SK-N-SH (cell line): ENCODE measurements around the gene WDR88. TPM values are rescaled to one million over a fixed set of nuclear protein-coding genes. Genes with fewer than 3 reads are reported as not detected.
A peak's percentile ranks its signal among the peaks of the same experiment; 100 is the strongest.
"Not testable (repeated sequence)": the region's sequence is repeated elsewhere in the genome, so short reads cannot be mapped to it uniquely, and the experiment has no call there.

Experiments
- CTCF ChIA-PET: fragments of 300-600, 350-600 bp; formaldehyde crosslinking; extraction: SDS; loops from one replicate; lab custom pipeline; 2021; lab: Yijun Ruan, JAX
- POLR2A ChIA-PET: fragments of 350-600 bp; sonication (Branson Sonifier 250); formaldehyde crosslinking; extraction: SDS; loops from one replicate; lab custom pipeline; 2020; ENCODE audit warnings: antibody characterized with exemption, inconsistent platforms; lab: Yijun Ruan, JAX
- DNase-seq: peaks from one replicate; pipeline ENCODE4 v3.0.0; 2012
- H2AFZ ChIP-seq: fragments of 200-600 bp; sonication (generic); 2 replicates; pipeline ENCODE4 v1.8.1; 2016; ENCODE audit warnings: antibody characterized with exemption, mild to moderate bottlenecking, low read depth
- H3F3A ChIP-seq: fragments of 200-600 bp; sonication (generic); replicated peaks from 2 replicates; pipeline ENCODE3; 2016; ENCODE audit warnings: antibody characterized with exemption, mild to moderate bottlenecking; ENCODE audit not compliant: insufficient read depth
- H3K27ac ChIP-seq, 2 experiments: fragments of 200-500 bp in 1 of 2; fragments of 200-600 bp in 1 of 2; sonication (Bioruptor generic) in 1 of 2; sonication (generic), shearing (Covaris generic) in 1 of 2; 2 replicates each; pipeline versions ENCODE4 v1.5.1 to v1.6.1; 2014 to 2016; ENCODE audit warnings: low read depth in 2 of 2, inconsistent platforms in 1 of 2, low read length in 1 of 2, mild to moderate bottlenecking in 1 of 2, mixed read lengths in 1 of 2
- H3K27me3 ChIP-seq: fragments of 200-600 bp; sonication (generic), shearing (Covaris generic); 2 replicates; pipeline ENCODE4 v1.6.1; 2016; ENCODE audit warnings: mixed run types; ENCODE audit not compliant: insufficient read depth
- H3K36me3 ChIP-seq, 2 experiments: fragments of 200-500 bp in 1 of 2; fragments of 200-600 bp in 1 of 2; sonication (Bioruptor generic) in 1 of 2; sonication (generic) in 1 of 2; replicated peaks in 1 of 2; 2 replicates each; pipeline versions ENCODE3 to v1.5.1; 2014 to 2016; ENCODE audit warnings: low read length in 1 of 2, mild to moderate bottlenecking in 1 of 2; ENCODE audit not compliant: insufficient read depth in 2 of 2, control insufficient read depth in 1 of 2
- H3K4me1 ChIP-seq, 2 experiments: fragments of 200-500 bp in 1 of 2; fragments of 200-600 bp in 1 of 2; sonication (Bioruptor generic) in 1 of 2; sonication (generic), shearing (Covaris generic) in 1 of 2; 2 replicates each; pipeline versions ENCODE4 v1.5.1 to v1.6.1; 2014 to 2016; ENCODE audit warnings: low read depth in 1 of 2, low read length in 1 of 2, mixed run types in 1 of 2; ENCODE audit not compliant: insufficient read depth in 2 of 2, control insufficient read depth in 1 of 2
- H3K4me2 ChIP-seq: fragments of 200-600 bp; sonication (generic), shearing (Covaris generic); 2 replicates; pipeline ENCODE4 v1.6.1; 2017; ENCODE audit warnings: mixed run types
- H3K4me3 ChIP-seq, 2 experiments: fragments of 200-500 bp in 1 of 2; fragments of 200-600 bp in 1 of 2; sonication (Bioruptor generic) in 1 of 2; sonication (generic), shearing (Covaris generic) in 1 of 2; 2 replicates each; pipeline versions ENCODE4 v1.5.1 to v1.8.1; 2014 to 2016; ENCODE audit warnings: low read depth in 2 of 2, inconsistent platforms in 1 of 2, low read length in 1 of 2, mild to moderate bottlenecking in 1 of 2, mixed read lengths in 1 of 2, moderate library complexity in 1 of 2
- H3K79me2 ChIP-seq: fragments of 200-600 bp; sonication (generic); 2 replicates; pipeline ENCODE4 v1.8.1; 2017; ENCODE audit warnings: mild to moderate bottlenecking; ENCODE audit not compliant: insufficient read depth
- H3K9ac ChIP-seq: fragments of 200-600 bp; sonication (generic); 2 replicates; pipeline ENCODE4 v1.6.1; 2017; ENCODE audit warnings: mixed run types
- H3K9me2 ChIP-seq: fragments of 200-600 bp; sonication (generic); 2 replicates; pipeline ENCODE4 v1.6.1; 2017; ENCODE audit warnings: mixed run types
- H3K9me3 ChIP-seq: fragments of 200-600 bp; sonication (generic); 2 replicates; pipeline ENCODE4 v1.6.1; 2017; ENCODE audit warnings: mixed run types, mild to moderate bottlenecking, moderate library complexity
- H4K20me1 ChIP-seq: fragments of 200-600 bp; sonication (generic); 2 replicates; pipeline ENCODE4 v1.6.1; 2017; ENCODE audit warnings: mild to moderate bottlenecking, mixed run types; ENCODE audit not compliant: insufficient read depth
- ELF1 ChIP-seq: IDR thresholded peaks from 2 replicates; pipeline ENCODE4 v1.4.0; 2012
- EP300 ChIP-seq, 2 experiments: IDR thresholded peaks; 2 replicates each; pipeline versions ENCODE4 v1.4.0 to v1.6.1; 2012; ENCODE audit warnings: borderline replicate concordance in 1 of 2, low read depth in 1 of 2, low read length in 1 of 2
- FOXM1 ChIP-seq: IDR thresholded peaks from 2 replicates; pipeline ENCODE4 v1.4.0; 2012; ENCODE audit warnings: low read depth, mild to moderate bottlenecking
- MEF2A ChIP-seq: IDR thresholded peaks from 2 replicates; pipeline ENCODE4 v1.4.0; 2012; ENCODE audit warnings: low read depth, borderline replicate concordance
- NFIC ChIP-seq: IDR thresholded peaks from 2 replicates; pipeline ENCODE4 v1.4.0; 2012; ENCODE audit warnings: borderline replicate concordance
- POLR2AphosphoS5 ChIP-seq: IDR thresholded peaks from 2 replicates; pipeline ENCODE4 v1.6.1; 2012; ENCODE audit warnings: low read depth, low read length
- RAD21 ChIP-seq: IDR thresholded peaks from 2 replicates; pipeline ENCODE4 v1.6.1; 2012; ENCODE audit warnings: mild to moderate bottlenecking, low read length
- TCF12 ChIP-seq: IDR thresholded peaks from 2 replicates; pipeline ENCODE4 v1.4.0; 2012
- YY1 ChIP-seq: IDR thresholded peaks from 2 replicates; pipeline ENCODE4 v1.4.0; 2012; ENCODE audit warnings: low read depth, mild to moderate bottlenecking
- WGBS: methylation state at CpG from one replicate; pipeline ENCODE4 v1.1.6; 2017; ENCODE audit warnings: low lambda C conversion rate; 5-methylcytosine and 5-hydroxymethylcytosine counted together
- polyA plus RNA-seq, 3 experiments: library from polyadenylated mRNA; depleted of rRNA; stranded (reverse); fragments of >200 nt; gene quantifications; 2 replicates each; pipeline ENCODE4 v1.2.3, GENCODE V29; 2012
- TF ChIP-seq, protein P1 (sequence below): IDR thresholded peaks from 2 replicates; pipeline ENCODE4; 2012
- TF ChIP-seq, protein P2 (sequence below): IDR thresholded peaks from 2 replicates; pipeline ENCODE4 v1.4.0; 2012; ENCODE audit warnings: low read depth, borderline replicate concordance

Gene WDR88
- polyA plus RNA-seq, 1 of the 3 experiments (the other 2 are of a cell fraction) = not detected

DNA sequence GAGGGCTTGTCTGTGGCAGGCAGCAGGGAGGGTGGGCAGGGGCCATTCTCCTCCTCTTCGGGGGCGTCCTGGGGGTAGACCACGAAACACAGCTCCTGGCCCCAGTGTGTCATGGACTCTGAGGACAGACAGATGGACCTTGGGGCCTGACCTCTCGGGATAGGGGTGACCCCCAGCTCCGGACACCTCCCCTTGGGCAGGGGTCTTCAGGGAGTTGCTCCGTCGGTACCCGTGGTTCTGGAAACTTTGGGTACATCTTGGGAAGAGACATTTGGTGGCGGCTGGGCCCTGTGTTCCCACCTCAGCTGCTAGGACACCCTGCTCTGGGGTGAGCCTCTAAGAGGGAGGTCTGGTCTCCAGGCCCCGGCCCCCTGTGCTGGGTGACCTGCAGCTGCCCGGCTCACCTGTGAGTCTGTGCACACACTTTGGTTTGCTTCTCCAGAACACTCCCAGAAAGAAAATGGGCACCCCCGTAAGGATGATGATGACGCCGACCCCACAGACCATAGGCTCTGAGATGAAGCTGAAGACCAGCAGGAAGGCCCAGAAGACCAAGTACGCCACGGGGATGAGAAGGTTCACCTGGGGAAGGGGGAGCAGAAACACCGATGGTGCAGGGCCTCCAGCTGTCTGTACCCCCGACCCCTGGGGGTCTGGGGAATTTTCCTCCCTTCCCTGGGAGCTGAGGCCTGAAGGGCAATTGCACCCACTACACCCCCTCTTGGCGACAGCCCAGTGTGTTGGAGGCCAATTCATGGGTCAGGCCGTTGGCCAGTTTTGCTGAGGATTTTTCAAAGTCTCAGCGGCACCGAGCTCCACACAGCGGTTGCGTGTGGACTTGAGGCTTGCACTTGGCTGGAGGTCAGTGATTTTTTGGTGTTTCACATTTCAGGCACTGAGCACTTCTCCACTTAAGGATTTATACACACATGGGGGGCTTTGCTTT, 77.3 kb downstream of the WDR88 start:
- Histone ChIP-seq H3K27me3 (no peaks in the 10 kb centered on the region), H3K9ac (no peak overlapping the region), H3K4me1 (no peaks in the 10 kb centered on the region; a peak in 1 of 4 replicates), H3K79me2 (no peaks in the 10 kb centered on the region), H3K9me2 (no peaks in the 10 kb centered on the region), H2AFZ (no peak overlapping the region), H3K27ac (no peak overlapping the region), H3K36me3 (peaks cover 0 to 3% of the 10 kb centered on the region in 2 experiments), H3K4me2 (no peak overlapping the region), H3K9me3 (no peaks in the 10 kb centered on the region), H3K4me3 (no peak overlapping the region), H4K20me1 (no peaks in the 10 kb centered on the region), H3F3A (no peaks in the 10 kb centered on the region)
- DNase-seq = peak; percentile 40
- TF ChIP-seq MEF2A = no peak
- TF ChIP-seq TCF12 = no peak
- no peak for TF ChIP-seq ELF1
- TF ChIP-seq, protein P1, sequence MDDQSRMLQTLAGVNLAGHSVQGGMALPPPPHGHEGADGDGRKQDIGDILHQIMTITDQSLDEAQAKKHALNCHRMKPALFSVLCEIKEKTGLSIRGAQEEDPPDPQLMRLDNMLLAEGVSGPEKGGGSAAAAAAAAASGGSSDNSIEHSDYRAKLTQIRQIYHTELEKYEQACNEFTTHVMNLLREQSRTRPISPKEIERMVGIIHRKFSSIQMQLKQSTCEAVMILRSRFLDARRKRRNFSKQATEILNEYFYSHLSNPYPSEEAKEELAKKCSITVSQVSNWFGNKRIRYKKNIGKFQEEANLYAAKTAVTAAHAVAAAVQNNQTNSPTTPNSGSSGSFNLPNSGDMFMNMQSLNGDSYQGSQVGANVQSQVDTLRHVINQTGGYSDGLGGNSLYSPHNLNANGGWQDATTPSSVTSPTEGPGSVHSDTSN = no peak
- TF ChIP-seq POLR2AphosphoS5 = no peak
- TF ChIP-seq, protein P2, sequence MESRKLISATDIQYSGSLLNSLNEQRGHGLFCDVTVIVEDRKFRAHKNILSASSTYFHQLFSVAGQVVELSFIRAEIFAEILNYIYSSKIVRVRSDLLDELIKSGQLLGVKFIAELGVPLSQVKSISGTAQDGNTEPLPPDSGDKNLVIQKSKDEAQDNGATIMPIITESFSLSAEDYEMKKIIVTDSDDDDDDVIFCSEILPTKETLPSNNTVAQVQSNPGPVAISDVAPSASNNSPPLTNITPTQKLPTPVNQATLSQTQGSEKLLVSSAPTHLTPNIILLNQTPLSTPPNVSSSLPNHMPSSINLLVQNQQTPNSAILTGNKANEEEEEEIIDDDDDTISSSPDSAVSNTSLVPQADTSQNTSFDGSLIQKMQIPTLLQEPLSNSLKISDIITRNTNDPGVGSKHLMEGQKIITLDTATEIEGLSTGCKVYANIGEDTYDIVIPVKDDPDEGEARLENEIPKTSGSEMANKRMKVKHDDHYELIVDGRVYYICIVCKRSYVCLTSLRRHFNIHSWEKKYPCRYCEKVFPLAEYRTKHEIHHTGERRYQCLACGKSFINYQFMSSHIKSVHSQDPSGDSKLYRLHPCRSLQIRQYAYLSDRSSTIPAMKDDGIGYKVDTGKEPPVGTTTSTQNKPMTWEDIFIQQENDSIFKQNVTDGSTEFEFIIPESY = no peak
- no peak for TF ChIP-seq YY1
- TF ChIP-seq EP300 (IDR thresholded peaks at IDR 0.05; ENCODE audit: borderline replicate concordance in 1 of 2, low read depth in 1 of 2, low read length in 1 of 2) = no peak
- no peak for TF ChIP-seq RAD21
- TF ChIP-seq FOXM1 = no peak
- no peak for TF ChIP-seq NFIC
- CTCF ChIA-PET = interaction anchor here (0.6 to 1.4 kb wide), 4 partner anchors 12 to 569 kb away, joined by 3 to 4 read pairs (median 3); no protein-coding TSS in a partner anchor
- WGBS = 85% methylated on average over 15 of the region's 24 CpGs
- POLR2A ChIA-PET = no interaction called here

DNA sequence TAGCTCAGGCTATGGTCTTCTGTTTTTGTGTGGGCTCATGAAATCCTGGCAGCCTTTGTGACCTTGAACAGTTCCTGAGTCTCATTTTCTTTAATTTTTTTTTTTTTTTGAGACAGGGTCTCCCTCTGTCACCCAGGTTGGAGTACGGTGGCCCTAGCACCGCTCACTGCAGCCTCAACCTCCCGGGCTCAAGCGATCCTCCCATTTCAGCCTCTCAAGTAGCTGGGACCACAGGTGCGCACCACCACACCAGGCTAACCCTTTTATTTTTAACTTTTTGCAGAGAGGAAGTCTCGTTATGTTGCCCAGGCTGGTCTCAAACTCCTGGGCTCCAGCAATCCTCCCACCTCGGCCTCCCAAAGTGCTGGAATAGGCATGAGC, 77.9 kb downstream of the WDR88 start:
- H3F3A ChIP-seq, H3K4me1 ChIP-seq, DNase-seq, H3K9me3 ChIP-seq, H3K9me2 ChIP-seq, H3K36me3 ChIP-seq, H2AFZ ChIP-seq, POLR2A ChIA-PET, H3K79me2 ChIP-seq, H3K9ac ChIP-seq, H3K27ac ChIP-seq, H3K4me3 ChIP-seq, H4K20me1 ChIP-seq, H3K27me3 ChIP-seq, H3K4me2 ChIP-seq: not testable (repeated sequence)
- CTCF ChIA-PET = interaction anchor here (0.6 to 1.1 kb wide), 3 partner anchors 12 to 498 kb away, joined by 3 read pairs; no protein-coding TSS in a partner anchor
- 89% methylated on average over 7 of the region's 7 CpGs for WGBS
